Epithelial cell of proximal tubule (primary cell): ENCODE data around the gene GOLGA8B. TPM values are rescaled to one million over a fixed set of nuclear protein-coding genes. Genes with fewer than 3 reads are reported as not detected.
"Not testable (repeated sequence)": the region's sequence is repeated elsewhere in the genome, so short reads cannot be mapped to it uniquely, and the experiment has no call there.

Experiments
- DNase-seq: peaks from one replicate; pipeline ENCODE4 v3.0.0-alpha.2; 2011; ENCODE audit warnings: low read depth
- H3K4me3 ChIP-seq: 2 replicates; pipeline ENCODE4 v1.5.1; 2011; ENCODE audit warnings: low read depth, mild to moderate bottlenecking, low read length
- CTCF ChIP-seq: conservative IDR thresholded peaks from 2 replicates; pipeline ENCODE4 v1.5.1; 2012; ENCODE audit warnings: low read depth, mild to moderate bottlenecking, low read length
- total RNA-seq: library from RNA; depleted of rRNA; stranded (reverse); fragments of >200 nt; gene quantifications from 2 replicates; pipeline ENCODE4 v1.2.3, GENCODE V29; 2015

GOLGA8B gene
- total RNA-seq, 1 donor from 2014 or later = 56.4 TPM

GRCh38 chr15:34597316-34597715 is 13.9 kb upstream of the GOLGA8B start:
- no peak for TF ChIP-seq CTCF
- no peak for DNase-seq
- H3K4me3 ChIP-seq = no peak overlapping the region

GRCh38 chr15:34594361-34594760 is 10.9 kb upstream of the GOLGA8B start:
- DNase-seq = no peak
- TF ChIP-seq CTCF = no peak

GRCh38 chr15:34591306-34591705 is 7.9 kb upstream of the GOLGA8B start:
- no peak for TF ChIP-seq CTCF
- DNase-seq = no peak
- H3K4me3 ChIP-seq = no peak overlapping the region

More at GRCh38 chr15:34594361-34594760, 10.9 kb upstream of the GOLGA8B start:
- H3K4me3 ChIP-seq = no peak overlapping the region

- H3K4me3 ChIP-seq = peak overlapping the region; percentile 52
- DNase-seq = peak; percentile 56
- peak; percentile 87 for TF ChIP-seq CTCF
Measured at GRCh38 chr15:34588046-34588674, 4.7 kb upstream of the GOLGA8B start.

- DNase-seq, H3K4me3 ChIP-seq: not testable (repeated sequence)
Measured at GRCh38 chr15:34585966-34586365, 2.5 kb upstream of the GOLGA8B start.

GRCh38 chr15:34584996-34585395 is 1.5 kb upstream of the GOLGA8B start:
- H3K4me3 ChIP-seq = no peak overlapping the region
- DNase-seq = no peak
- no peak for TF ChIP-seq CTCF

GRCh38 chr15:34584330-34584668 is 848 bp upstream of the GOLGA8B start:
- no peak for TF ChIP-seq CTCF
- H3K4me3 ChIP-seq = peak overlapping the region; percentile 88
- no peak for DNase-seq
